AG04449 (cell line): ENCODE data around the gene CT45A7.
"Not testable (repeated sequence)": the region's sequence is repeated elsewhere in the genome, so short reads cannot be mapped to it uniquely, and the experiment has no call there.

Experiments
- CTCF ChIA-PET: fragments of 350-600 bp; formaldehyde crosslinking; extraction: SDS; loops from one replicate; lab custom pipeline; 2021; ENCODE audit warnings: antibody characterized with exemption; lab: Yijun Ruan, JAX
- POLR2A ChIA-PET: fragments of 400-600, 350-600 bp; formaldehyde crosslinking; extraction: SDS; loops from one replicate; lab custom pipeline; 2020; ENCODE audit warnings: antibody characterized with exemption, inconsistent platforms; lab: Yijun Ruan, JAX
- DNase-seq: peaks from one replicate; pipeline ENCODE4 v3.0.0-alpha.2; 2010; ENCODE audit warnings: low read depth, low spot score
- H3K4me3 ChIP-seq: 2 replicates; pipeline ENCODE4 v1.5.1; 2011; ENCODE audit warnings: low read depth, mild to moderate bottlenecking, control low read depth, low read length

The CT45A7 gene, protein sequence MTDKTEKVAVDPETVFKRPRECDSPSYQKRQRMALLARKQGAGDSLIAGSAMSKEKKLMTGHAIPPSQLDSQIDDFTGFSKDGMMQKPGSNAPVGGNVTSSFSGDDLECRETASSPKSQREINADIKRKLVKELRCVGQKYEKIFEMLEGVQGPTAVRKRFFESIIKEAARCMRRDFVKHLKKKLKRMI

DNA sequence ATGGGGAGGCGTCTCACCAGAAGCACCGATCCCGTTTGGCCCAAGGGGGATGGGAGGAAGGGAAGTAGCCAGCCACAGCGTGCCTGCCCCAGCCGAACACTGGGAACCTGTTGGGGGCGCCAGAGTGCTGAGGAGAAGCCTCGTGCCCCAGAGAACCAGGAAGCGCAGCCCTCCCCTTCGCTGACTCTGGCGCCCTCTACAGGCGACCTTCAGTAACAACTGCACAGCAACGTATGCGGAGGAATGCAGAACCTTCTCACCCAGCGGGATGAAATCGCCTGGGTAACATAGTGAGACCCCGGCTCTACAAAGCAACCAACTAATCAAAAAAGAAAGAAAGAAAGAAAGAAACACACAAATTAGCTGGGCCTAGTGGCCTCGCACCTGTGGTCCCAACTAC lies at the start of gene CT45A7:
CT45A7 (minus strand) TSS at position 101 of the 400 bp plus-strand sequence. CDS start 3,747 bp downstream, outside the sequence.
- CTCF ChIA-PET, POLR2A ChIA-PET, H3K4me3 ChIP-seq, DNase-seq: not testable (repeated sequence)

DNA sequence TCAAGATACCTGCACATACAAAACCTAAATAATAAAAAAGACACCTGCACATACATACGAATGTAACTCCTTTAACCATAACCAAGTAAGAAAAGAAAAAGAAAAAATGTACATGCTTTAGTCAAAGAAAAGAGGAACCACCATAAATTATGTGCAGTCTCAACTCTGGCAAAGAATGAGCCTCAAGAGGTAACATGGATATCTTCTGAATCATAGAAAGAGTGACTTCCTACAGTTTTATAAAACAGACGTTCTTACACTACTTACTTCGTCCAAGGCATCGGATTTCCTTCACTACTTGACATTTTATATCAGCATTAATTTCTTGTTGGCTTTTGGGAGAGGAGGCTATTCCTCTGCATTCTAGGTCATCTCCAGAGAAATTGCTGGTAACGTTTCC lies 45.7 kb upstream of the CT45A7 start:
- POLR2A ChIA-PET, DNase-seq, CTCF ChIA-PET, H3K4me3 ChIP-seq: not testable (repeated sequence)

DNA sequence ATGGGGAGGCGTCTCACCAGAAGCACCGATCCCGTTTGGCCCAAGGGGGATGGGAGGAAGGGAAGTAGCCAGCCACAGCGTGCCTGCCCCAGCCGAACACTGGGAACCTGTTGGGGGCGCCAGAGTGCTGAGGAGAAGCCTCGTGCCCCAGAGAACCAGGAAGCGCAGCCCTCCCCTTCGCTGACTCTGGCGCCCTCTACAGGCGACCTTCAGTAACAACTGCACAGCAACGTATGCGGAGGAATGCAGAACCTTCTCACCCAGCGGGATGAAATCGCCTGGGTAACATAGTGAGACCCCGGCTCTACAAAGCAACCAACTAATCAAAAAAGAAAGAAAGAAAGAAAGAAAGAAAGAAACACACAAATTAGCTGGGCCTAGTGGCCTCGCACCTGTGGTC lies 34.6 kb upstream of the CT45A7 start, which contains the start of gene CT45A9:
CT45A9 (minus strand) TSS at position 101 of the 400 bp plus-strand sequence. CDS start 3,751 bp downstream, outside the sequence.
- H3K4me3 ChIP-seq, POLR2A ChIA-PET, CTCF ChIA-PET, DNase-seq: not testable (repeated sequence)

DNA sequence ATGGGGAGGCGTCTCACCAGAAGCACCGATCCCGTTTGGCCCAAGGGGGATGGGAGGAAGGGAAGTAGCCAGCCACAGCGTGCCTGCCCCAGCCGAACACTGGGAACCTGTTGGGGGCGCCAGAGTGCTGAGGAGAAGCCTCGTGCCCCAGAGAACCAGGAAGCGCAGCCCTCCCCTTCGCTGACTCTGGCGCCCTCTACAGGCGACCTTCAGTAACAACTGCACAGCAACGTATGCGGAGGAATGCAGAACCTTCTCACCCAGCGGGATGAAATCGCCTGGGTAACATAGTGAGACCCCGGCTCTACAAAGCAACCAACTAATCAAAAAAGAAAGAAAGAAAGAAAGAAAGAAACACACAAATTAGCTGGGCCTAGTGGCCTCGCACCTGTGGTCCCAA lies 17.4 kb upstream of the CT45A7 start, which contains the start of gene CT45A8:
CT45A8 (minus strand) TSS at position 101 of the 400 bp plus-strand sequence. CDS start 3,755 bp downstream, outside the sequence.
- DNase-seq, POLR2A ChIA-PET, CTCF ChIA-PET, H3K4me3 ChIP-seq: not testable (repeated sequence)

DNA sequence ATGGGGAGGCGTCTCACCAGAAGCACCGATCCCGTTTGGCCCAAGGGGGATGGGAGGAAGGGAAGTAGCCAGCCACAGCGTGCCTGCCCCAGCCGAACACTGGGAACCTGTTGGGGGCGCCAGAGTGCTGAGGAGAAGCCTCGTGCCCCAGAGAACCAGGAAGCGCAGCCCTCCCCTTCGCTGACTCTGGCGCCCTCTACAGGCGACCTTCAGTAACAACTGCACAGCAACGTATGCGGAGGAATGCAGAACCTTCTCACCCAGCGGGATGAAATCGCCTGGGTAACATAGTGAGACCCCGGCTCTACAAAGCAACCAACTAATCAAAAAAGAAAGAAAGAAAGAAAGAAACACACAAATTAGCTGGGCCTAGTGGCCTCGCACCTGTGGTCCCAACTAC lies 17.2 kb downstream of the CT45A7 start, which contains the start of gene CT45A2:
CT45A2 (minus strand) TSS at position 101 of the 400 bp plus-strand sequence. CDS start 3,747 bp downstream, outside the sequence.
- H3K4me3 ChIP-seq, CTCF ChIA-PET, POLR2A ChIA-PET: not testable (repeated sequence)

DNA sequence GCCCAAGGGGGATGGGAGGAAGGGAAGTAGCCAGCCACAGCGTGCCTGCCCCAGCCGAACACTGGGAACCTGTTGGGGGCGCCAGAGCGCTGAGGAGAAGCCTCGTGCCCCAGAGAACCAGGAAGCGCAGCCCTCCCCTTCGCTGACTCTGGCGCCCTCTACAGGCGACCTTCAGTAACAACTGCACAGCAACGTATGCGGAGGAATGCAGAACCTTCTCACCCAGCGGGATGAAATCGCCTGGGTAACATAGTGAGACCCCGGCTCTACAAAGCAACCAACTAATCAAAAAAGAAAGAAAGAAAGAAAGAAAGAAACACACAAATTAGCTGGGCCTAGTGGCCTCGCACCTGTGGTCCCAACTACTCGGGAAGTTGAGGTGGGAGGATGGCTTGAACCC lies 34.4 kb downstream of the CT45A7 start, which contains the start of gene CT45A6:
CT45A6 (minus strand) TSS at position 101 of the 400 bp plus-strand sequence. CDS start 3,794 bp downstream, outside the sequence.
- CTCF ChIA-PET, H3K4me3 ChIP-seq, DNase-seq, POLR2A ChIA-PET: not testable (repeated sequence)

More for the DNA sequence above, 17.2 kb downstream of the CT45A7 start, which contains the start of gene CT45A2:
- not testable (repeated sequence) for DNase-seq

DNA sequence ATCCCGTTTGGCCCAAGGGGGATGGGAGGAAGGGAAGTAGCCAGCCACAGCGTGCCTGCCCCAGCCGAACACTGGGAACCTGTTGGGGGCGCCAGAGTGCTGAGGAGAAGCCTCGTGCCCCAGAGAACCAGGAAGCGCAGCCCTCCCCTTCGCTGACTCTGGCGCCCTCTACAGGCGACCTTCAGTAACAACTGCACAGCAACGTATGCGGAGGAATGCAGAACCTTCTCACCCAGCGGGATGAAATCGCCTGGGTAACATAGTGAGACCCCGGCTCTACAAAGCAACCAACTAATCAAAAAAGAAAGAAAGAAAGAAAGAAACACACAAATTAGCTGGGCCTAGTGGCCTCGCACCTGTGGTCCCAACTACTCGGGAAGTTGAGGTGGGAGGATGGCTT lies 51.7 kb downstream of the CT45A7 start, which contains the start of gene CT45A5:
CT45A5 (minus strand) TSS at position 101 of the 400 bp plus-strand sequence. CDS start 3,774 bp downstream, outside the sequence.
- H3K4me3 ChIP-seq, POLR2A ChIA-PET, DNase-seq, CTCF ChIA-PET: not testable (repeated sequence)
